GM21390 (cell line): Measurements from ENCODE around the gene SMOC1.

Experiments used
- ATAC-seq: cut with Tn5 transposase; IDR thresholded peaks from one replicate; pipeline ENCODE4 v1.9.1; 2021; ENCODE audit not compliant: unreplicated experiment

Gene SMOC1

GRCh38 chr14:70032016-70032415, 152.8 kb downstream of the SMOC1 start:
- ATAC-seq: no peak

- ATAC-seq: no peak
These were observed 153.2 kb downstream of the SMOC1 start for GRCh38 chr14:70032447-70032846.

GRCh38 chr14:70033116-70033515, 153.9 kb downstream of the SMOC1 start:
- ATAC-seq: no peak

GRCh38 chr14:70033561-70033960, 154.3 kb downstream of the SMOC1 start:
- ATAC-seq: no peak

GRCh38 chr14:70034257-70034656, 155.0 kb downstream of the SMOC1 start:
- ATAC-seq: no peak

GRCh38 chr14:70036665-70037064, 157.4 kb downstream of the SMOC1 start:
- no peak for ATAC-seq

- ATAC-seq: no peak
These were observed 163.8 kb downstream of the SMOC1 start for GRCh38 chr14:70043001-70043400.

GRCh38 chr14:70045310-70045709, 166.1 kb downstream of the SMOC1 start:
- no peak for ATAC-seq

GRCh38 chr14:70045844-70046535, 166.8 kb downstream of the SMOC1 start:
- no peak for ATAC-seq

- no peak for ATAC-seq
These were observed 168.5 kb downstream of the SMOC1 start for GRCh38 chr14:70047598-70048312.

GRCh38 chr14:70048313-70048654, 169.1 kb downstream of the SMOC1 start:
- ATAC-seq: no peak

GRCh38 chr14:70049605-70050004, 170.4 kb downstream of the SMOC1 start:
- no peak for ATAC-seq

- ATAC-seq: no peak
These were observed 170.9 kb downstream of the SMOC1 start for GRCh38 chr14:70050136-70050535.

GRCh38 chr14:70052990-70053389, 173.8 kb downstream of the SMOC1 start:
- no peak for ATAC-seq

- ATAC-seq: no peak
These were observed 178.4 kb downstream of the SMOC1 start for GRCh38 chr14:70057519-70058136.

- ATAC-seq: no peak
These were observed 180.3 kb downstream of the SMOC1 start for GRCh38 chr14:70059545-70059944.

GRCh38 chr14:70061108-70061507, 181.9 kb downstream of the SMOC1 start:
- ATAC-seq: no peak

GRCh38 chr14:70064136-70064865, 185.1 kb downstream of the SMOC1 start:
- ATAC-seq: no peak

GRCh38 chr14:70067810-70068209, 188.6 kb downstream of the SMOC1 start:
- ATAC-seq: no peak

GRCh38 chr14:70069186-70069585, 190.0 kb downstream of the SMOC1 start:
- no peak for ATAC-seq

GRCh38 chr14:70073924-70074566, 194.8 kb downstream of the SMOC1 start:
- no peak for ATAC-seq
